B cell (primary cell): ENCODE data around the gene LHX5. TPM values are rescaled to one million over a fixed set of nuclear protein-coding genes. Genes with fewer than 3 reads are reported as not detected.
A peak's percentile ranks its signal among the peaks of the same experiment; 100 is the strongest.

Experiments used
- ATAC-seq: fragments of 200-7000 bp; cut with Tn5 transposase; one replicate; pipeline ENCODE4 v1.10.0; 2021; ENCODE audit warnings: low read depth, mild to moderate bottlenecking, moderate number of reproducible peaks, moderate library complexity
- CTCF ChIA-PET: fragments of 350-600 bp; sonication (Branson Sonifier 250); formaldehyde crosslinking; loops from one replicate; lab custom pipeline; 2021; ENCODE audit warnings: antibody characterized with exemption, inconsistent platforms; lab: Charles Lee
- POLR2A ChIA-PET: fragments of 350-600 bp; sonication (Branson Sonifier 250); formaldehyde crosslinking; loops from one replicate; lab custom pipeline; 2021; ENCODE audit warnings: antibody characterized with exemption; lab: Charles Lee
- DNase-seq: peaks from one replicate; pipeline ENCODE4 v3.0.0; 2013
- H2AFZ ChIP-seq: 2 replicates; pipeline ENCODE4 v1.6.1; 2012; ENCODE audit warnings: mild to moderate bottlenecking, low read depth, low read length; ENCODE audit not compliant: insufficient read depth, poor library complexity, severe bottlenecking
- H3K27ac ChIP-seq, 2 donors: 1 replicate in 1 of 2; 2 replicates in 1 of 2; pipeline ENCODE4 v1.5.1; 2012 to 2013; ENCODE audit warnings: low read length in 2 of 2, mild to moderate bottlenecking in 2 of 2, moderate library complexity in 1 of 2
- H3K27me3 ChIP-seq, 4 experiments: fragments of 200-600 bp in 1 of 4; sonication (generic) in 1 of 4; replicated peaks in 1 of 4; 1 replicate in 2 of 4; 2 replicates in 2 of 4; pipeline versions ENCODE4 v1.6.1 to v1.7.0; 2013 to 2016; ENCODE audit warnings: low read length in 3 of 4, mild to moderate bottlenecking in 2 of 4, mixed read lengths in 1 of 4, moderate library complexity in 1 of 4; ENCODE audit not compliant: insufficient read depth in 4 of 4, control insufficient read depth in 3 of 4; ENCODE audit errors: control extremely low read depth in 1 of 4
- H3K36me3 ChIP-seq, 2 experiments: replicated peaks in 1 of 2; 1 replicate in 1 of 2; 2 replicates in 1 of 2; pipeline versions ENCODE4 v1.6.1 to v1.7.1; 2013; ENCODE audit warnings: low read length in 1 of 2; ENCODE audit not compliant: insufficient read depth in 2 of 2, control insufficient read depth in 1 of 2; ENCODE audit errors: control extremely low read depth in 1 of 2, extremely low read depth in 1 of 2
- H3K4me1 ChIP-seq, 2 donors: fragments of 200-600 bp in 1 of 2; sonication (generic) in 1 of 2; 1 replicate in 1 of 2; 2 replicates in 1 of 2; pipeline versions ENCODE4 v1.5.1 to v1.6.1; 2013 to 2017; ENCODE audit warnings: low read length in 2 of 2; ENCODE audit not compliant: control insufficient read depth in 2 of 2, insufficient read depth in 2 of 2
- H3K4me2 ChIP-seq: replicated peaks from 2 replicates; pipeline ENCODE3; 2012; ENCODE audit warnings: mild to moderate bottlenecking, low read depth, low read length; ENCODE audit not compliant: poor library complexity, severe bottlenecking
- H3K4me3 ChIP-seq, 5 experiments: fragments of 200-600 bp in 1 of 5; sonication (generic) in 1 of 5; 1 replicate in 3 of 5; 2 replicates in 2 of 5; pipeline versions ENCODE4 v1.5.1 to v1.7.0; 2011 to 2016; ENCODE audit warnings: low read length in 4 of 5, mild to moderate bottlenecking in 4 of 5, low read depth in 2 of 5, control low read depth in 1 of 5, moderate library complexity in 1 of 5; ENCODE audit not compliant: insufficient read depth in 1 of 5; ENCODE audit errors: control extremely low read depth in 1 of 5, extremely low read depth in 1 of 5
- H3K79me2 ChIP-seq: fragments of 200-600 bp; sonication (generic); one replicate; pipeline ENCODE4 v1.6.0; 2016; ENCODE audit warnings: low read length; ENCODE audit not compliant: control insufficient read depth, insufficient read depth
- H3K9ac ChIP-seq: fragments of 200-600 bp; sonication (generic); 2 replicates; pipeline ENCODE4 v1.6.1; 2017; ENCODE audit warnings: mild to moderate bottlenecking, low read length, moderate library complexity
- H3K9me3 ChIP-seq, 3 donors: one replicate each; pipeline versions ENCODE4 v1.6.1 to v1.7.1; 2013; ENCODE audit warnings: low read length in 2 of 3; ENCODE audit not compliant: control insufficient read depth in 2 of 3, insufficient read depth in 1 of 3; ENCODE audit errors: control extremely low read depth in 1 of 3
- H4K20me1 ChIP-seq: 2 replicates; pipeline ENCODE4 v1.6.0; 2012; ENCODE audit warnings: mild to moderate bottlenecking, low read length; ENCODE audit not compliant: insufficient read depth, control insufficient read depth, poor library complexity, severe bottlenecking
- H3K27ac Mint-ChIP-seq: one replicate; pipeline ENCODE4 v1.8.0; 2021; ENCODE audit warnings: mixed read lengths
- H3K27me3 Mint-ChIP-seq: one replicate; pipeline ENCODE4 v1.8.0; 2021; ENCODE audit warnings: mixed read lengths
- H3K4me1 Mint-ChIP-seq: one replicate; pipeline ENCODE4 v1.8.0; 2021; ENCODE audit warnings: mixed read lengths
- H3K4me3 Mint-ChIP-seq: one replicate; pipeline ENCODE4 v1.8.0; 2021; ENCODE audit warnings: mixed read lengths
- H3K9me3 Mint-ChIP-seq: one replicate; pipeline ENCODE4 v1.8.0; 2022; ENCODE audit warnings: mixed read lengths; ENCODE audit not compliant: insufficient read depth
- CTCF ChIP-seq: fragments of 200-600 bp; IDR thresholded peaks from one replicate; pipeline ENCODE4 v1.8.0; 2022; ENCODE audit warnings: antibody characterized with exemption, mild to moderate bottlenecking
- EZH2 ChIP-seq: IDR thresholded peaks from 2 replicates; pipeline ENCODE4 v1.6.1; 2012; ENCODE audit warnings: borderline replicate concordance, low read depth, mild to moderate bottlenecking, moderate library complexity, low read length; ENCODE audit not compliant: insufficient read depth, poor library complexity, severe bottlenecking
- WGBS: methylation state at CpG from one replicate; pipeline ENCODE4 v1.1.5; 2013; ENCODE audit warnings: missing lambda C conversion rate; ENCODE audit not compliant: insufficient coverage; 5-methylcytosine and 5-hydroxymethylcytosine counted together
- intact Hi-C: fragments of 100-400 bp; cut with micrococcal nuclease; formaldehyde crosslinking; loops from one replicate; pipeline ENCODE4 v1.10.0; 2022
- polyA plus RNA-seq: library from polyadenylated mRNA; depleted of rRNA; stranded (reverse); fragments of >200 nt; gene quantifications from 2 replicates; pipeline ENCODE4 v1.2.3, GENCODE V29; 2012
- total RNA-seq, 2 donors: library from RNA; stranded (reverse); fragments of 120-200 nt in 1 of 2; gene quantifications; 1 replicate in 1 of 2; 2 replicates in 1 of 2; pipeline versions ENCODE4 v1.2.3 to v1.2.4, GENCODE V29; 2013 to 2022

The LHX5 gene
- total and polyA plus RNA-seq, 2 donors (not counting 1 experiment from before 2014, with no cell fraction given), result not detected

DNA sequence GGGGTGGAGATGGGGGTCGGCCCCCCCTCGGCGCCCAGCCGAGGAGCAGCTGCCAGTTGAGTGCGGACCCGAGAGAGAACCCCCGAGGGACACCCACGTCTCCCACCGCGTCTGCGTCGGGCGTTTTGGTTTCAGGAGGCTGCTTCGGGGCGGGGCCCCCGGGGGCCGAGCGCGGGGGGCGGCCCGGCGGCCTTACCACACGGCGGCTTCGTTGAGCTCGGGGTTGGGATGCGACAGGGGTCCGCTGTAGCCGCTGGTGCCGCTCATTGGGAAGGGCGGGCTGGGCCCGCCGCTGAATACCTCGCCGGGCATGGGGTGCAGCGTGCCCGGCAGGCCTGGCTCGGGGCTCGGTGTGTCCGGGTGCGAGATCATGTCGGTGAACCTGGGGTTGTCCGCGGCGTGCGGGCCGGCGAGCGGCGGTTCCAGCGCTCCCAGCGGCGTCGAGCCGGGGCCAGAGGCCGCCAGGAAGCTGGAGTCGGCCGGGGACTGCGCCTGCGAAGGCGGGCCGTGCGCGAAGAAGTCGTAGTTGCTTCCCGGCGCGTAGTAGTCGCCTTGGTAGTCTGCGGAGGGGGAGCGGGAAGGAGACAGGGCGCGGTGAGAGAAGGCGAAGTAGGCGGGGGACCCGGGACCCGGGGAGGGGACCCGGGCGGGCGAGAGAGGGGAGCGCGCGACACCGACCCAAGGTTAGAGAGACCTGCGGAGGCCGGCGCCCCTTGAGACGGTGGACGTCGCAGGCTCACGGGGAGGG is 8.5 kb downstream of the LHX5 start:
- Mint-ChIP-seq H3K27ac (no peak overlapping the region), H3K4me3 (peak overlapping the region; percentile 68), H3K9me3 (no peaks in the 10 kb centered on the region), H3K27me3 (peaks cover 58% of the 10 kb centered on the region), H3K4me1 (peaks cover 34% of the 10 kb centered on the region)
- no peaks in the 10 kb centered on the region for H3K36me3 ChIP-seq
- no peak overlapping the region for H3K27ac ChIP-seq
- peaks cover 0 to 84% (median 53%) of the 10 kb centered on the region in 4 experiments for H3K27me3 ChIP-seq
- peak overlapping the region; percentile 44 for H2AFZ ChIP-seq
- DNase-seq, result no peak
- 10% methylated on average over 91 of the region's 91 CpGs for WGBS
- ATAC-seq, result no peak
- peaks cover 0 to 41% (median 1%) of the 10 kb centered on the region in 3 donors for H3K9me3 ChIP-seq
- CTCF ChIA-PET, result interaction anchor here (2.1 kb wide), 1 partner anchor 128 kb away, joined by 4 read pairs; the partner anchor contains the start of gene SLC8B1
- H3K79me2 ChIP-seq, result no peaks in the 10 kb centered on the region
- peak; percentile 53 for TF ChIP-seq EZH2
- TF ChIP-seq CTCF, result no peak
- H3K4me1 ChIP-seq, result peaks cover 45 to 48% of the 10 kb centered on the region in 2 donors
- intact Hi-C loops, result no loop called here
- H4K20me1 ChIP-seq, result no peaks in the 10 kb centered on the region
- H3K4me2 ChIP-seq, result peak overlapping the region; percentile 68
- peak overlapping the region in 3 of 5 experiments; percentile 20 to 46 (median 32) for H3K4me3 ChIP-seq
- peak overlapping the region; percentile 35 for H3K9ac ChIP-seq
- POLR2A ChIA-PET, result no interaction called here
